GM19099 (cell line): ENCODE results near the gene SCUBE1.

Experiments
- POLR2A ChIP-seq: IDR thresholded peaks from 3 replicates; pipeline ENCODE4 v1.6.1; 2011; ENCODE audit warnings: low read depth; ENCODE audit not compliant: insufficient read length; ENCODE audit errors: extremely low read depth

Gene SCUBE1

DNA sequence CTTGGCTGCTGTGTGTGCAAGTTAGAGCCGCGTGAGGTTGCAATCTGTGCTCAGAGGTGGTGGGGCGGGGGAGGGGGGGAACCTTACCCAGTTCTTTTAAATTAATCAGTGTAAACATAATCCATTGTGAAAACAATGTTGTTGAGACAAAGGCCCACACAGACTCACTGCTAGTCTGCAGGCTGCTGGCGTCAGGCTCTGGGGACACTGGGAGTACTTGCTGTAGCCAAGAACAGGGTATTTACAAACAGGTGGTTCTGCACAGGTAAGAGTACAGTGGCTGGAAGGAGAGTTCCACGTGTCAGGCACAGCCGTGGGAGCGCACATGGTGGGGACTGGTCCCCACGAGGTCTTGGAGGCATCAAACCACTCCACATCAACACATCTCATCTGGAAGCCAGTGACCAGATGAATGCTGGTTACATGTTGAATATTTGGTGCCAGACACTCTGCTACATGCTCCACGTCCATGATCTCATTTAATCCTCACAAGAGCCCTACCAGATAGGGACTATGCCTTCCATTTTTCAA is 27.4 kb downstream of the SCUBE1 start:
- no peak for TF ChIP-seq POLR2A

DNA sequence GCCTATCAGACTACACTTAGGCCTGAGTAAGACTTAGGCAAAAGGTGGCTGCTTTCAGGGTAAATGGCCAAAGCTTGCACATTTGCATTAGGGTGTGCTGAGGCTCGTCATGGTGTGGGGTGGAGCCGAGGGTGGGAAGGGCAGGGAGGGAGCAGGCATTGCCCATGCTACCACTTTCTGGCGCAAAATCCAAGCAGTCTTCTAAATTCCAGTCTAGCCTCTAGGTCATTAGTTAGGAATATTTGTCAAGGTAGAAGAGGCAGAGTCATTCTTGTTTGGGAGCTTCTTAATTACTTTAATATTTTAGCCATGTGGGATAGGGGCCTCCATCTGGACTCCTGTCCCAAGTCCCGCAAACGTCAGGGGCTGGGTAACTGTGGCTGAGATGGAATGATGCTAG is 28.6 kb downstream of the SCUBE1 start:
- no peak for TF ChIP-seq POLR2A

DNA sequence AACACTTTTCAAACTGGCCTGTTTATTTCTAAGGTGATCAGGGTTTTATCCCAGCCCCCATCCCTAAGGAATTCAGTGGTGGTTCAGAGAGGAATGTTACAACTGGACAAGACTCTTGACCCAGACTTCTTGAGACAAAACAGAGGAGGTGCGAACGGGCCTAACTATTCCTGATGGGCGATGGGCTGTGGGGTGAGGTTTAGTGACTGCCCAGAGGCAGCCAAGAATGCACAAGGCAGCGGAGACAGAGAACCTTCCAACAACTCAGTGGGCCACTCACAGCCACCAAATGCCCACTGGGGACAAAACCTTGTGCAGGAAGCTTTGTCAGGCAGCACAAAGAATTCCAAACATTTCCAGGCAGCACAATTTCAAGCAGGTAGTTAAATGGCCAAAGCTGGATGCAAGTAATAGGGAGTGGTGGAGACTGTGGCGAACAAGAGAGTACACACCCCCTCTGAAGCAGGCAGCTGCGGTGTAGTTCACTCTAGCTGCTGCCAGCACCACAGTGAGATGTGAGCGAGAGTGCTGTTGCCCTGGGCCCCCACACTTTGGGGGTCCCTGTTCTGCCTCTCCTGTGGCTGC is 29.2 kb downstream of the SCUBE1 start:
- no peak for TF ChIP-seq POLR2A

DNA sequence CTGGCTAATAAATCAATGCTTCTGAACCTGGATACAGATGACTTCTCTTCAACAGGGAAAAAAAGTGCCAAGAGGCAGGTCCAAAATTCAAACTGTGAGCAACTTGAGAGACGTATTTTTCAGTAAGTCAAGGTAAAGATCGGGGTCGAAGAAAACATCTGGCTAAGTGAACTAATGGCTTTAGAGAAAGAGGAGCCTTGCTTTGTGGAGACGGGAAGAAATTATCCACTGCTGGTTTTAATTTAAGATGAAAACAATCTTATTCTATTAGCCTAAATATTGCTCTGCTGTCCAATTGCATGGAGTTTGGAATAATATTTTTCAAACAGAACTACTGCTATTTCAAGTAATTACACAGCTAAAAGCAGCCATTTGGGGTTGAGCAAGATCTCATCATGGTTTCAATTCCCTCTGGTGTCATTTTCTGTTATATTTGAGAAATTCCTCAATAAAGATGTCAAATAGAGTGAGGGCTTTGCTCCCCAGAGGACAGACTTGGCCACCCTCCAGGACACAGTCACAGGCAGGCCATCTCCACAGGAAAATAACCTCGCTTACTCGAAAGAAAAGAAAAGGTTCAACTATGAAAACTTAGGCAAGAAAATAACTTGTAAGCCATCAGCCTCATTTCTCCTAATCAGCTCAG is 29.8 kb downstream of the SCUBE1 start:
- TF ChIP-seq POLR2A: no peak

DNA sequence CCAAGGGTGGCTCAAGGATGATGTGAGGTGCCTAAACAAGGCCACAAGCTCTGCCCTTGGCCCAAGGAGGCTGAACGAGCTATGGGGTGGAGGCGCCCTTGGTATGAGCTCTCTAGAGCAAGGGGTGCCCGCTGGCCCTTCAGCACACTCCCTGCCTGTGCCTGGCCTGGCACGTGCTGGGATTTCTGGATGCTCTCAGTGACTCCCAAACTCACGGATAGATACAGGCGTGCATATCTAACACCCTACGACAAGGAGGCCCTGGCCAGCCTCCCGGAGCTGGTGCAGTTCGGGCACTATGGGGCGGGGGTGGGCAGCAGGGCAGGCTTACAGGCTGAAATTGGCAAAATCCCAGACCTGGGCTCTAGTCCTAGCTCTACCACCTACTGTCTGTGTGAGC is 30.6 kb downstream of the SCUBE1 start:
- TF ChIP-seq POLR2A: no peak

DNA sequence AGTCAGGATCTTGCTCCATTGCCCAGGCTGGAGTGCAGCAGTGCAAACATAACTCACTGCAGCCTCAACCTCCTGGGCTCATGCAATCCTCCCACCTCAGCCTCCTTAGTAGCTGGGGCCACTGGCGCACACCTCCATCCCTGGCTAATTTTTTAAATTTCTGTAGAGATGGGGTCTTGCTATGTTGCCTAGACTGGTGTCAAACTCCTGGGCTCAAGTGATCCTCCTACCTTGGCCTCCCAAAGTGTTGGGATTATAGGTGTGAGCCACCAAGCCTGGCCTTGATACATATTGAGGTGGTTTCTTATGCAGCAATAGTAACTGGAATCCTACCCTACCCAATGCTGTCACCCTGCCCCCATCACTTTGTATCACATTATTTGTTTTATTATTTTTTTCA is 32.4 kb downstream of the SCUBE1 start:
- no peak for TF ChIP-seq POLR2A

DNA sequence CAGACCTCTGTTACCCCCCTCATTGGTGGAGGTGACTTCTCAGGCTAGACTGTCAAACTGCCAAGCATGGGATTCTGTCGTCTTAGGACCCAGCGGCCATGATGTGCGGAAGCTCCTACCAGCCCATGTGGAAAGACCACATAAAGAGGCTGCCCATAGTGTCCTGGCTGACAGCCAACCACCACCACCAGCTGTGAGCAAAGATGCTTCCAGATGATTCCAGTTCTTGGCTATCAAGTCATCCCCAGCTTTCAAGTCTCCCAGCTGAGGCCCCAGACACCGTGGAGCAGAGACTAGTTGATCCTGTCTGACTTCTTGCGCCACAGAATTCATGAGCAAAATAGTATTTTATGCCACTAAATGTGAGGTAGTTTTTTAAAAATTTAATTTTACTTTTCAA is 32.9 kb downstream of the SCUBE1 start:
- TF ChIP-seq POLR2A: no peak

DNA sequence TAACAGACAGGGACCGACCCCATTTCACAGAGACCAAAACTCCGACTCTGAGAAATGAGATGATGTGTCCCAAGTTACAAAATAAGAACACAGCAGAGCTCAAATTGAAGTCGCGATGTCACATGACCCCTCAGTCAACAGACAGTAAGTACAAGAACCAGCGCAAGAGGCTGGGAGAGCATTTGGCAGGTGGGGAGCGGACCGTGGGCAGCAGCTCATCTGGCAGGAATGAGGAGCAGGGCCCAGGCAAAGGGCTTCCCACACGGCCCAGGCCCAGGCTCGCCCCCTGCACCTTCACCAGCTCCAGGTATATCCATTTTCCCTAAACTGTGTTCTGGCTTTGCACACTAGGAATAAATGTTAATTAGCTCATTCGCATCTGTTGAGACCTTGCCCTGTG is 34.3 kb downstream of the SCUBE1 start:
- no peak for TF ChIP-seq POLR2A

DNA sequence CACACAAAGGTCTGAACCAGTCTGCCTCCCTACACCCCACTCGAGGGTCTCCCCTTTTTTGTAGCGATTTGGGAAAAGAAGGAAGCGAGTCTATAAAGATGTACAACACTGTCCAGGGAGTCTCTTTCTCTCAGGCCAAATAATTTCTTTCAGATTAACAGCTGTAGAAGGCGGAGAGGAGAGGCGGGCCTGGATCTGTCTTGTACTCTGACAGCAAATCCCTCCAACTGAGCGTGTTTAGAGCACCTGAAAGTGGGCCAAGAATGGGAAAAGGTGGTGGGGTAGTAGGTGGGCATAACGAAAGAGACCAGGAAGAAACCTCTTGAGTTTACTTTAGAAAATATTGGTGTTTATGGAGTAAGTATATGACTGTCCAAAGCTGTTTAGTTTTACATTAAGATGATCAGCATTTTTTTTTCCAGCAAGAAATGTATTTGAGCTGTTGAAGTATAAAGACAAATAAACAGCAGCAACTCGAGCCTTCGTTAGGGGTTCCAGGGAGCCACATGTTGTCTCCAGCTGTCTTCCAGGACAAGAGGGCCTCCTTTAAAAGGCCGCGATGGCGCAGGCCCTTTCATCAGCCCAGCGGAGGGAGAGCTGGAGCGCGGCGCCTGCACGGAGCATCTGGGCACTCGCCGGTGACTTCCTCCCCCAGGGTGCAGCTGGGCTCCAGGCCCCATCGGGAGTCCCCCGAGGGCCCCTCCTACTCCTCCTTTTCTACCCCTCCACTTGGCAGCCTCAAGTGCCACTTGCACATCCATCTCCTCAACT is 34.9 kb downstream of the SCUBE1 start:
- no peak for TF ChIP-seq POLR2A

DNA sequence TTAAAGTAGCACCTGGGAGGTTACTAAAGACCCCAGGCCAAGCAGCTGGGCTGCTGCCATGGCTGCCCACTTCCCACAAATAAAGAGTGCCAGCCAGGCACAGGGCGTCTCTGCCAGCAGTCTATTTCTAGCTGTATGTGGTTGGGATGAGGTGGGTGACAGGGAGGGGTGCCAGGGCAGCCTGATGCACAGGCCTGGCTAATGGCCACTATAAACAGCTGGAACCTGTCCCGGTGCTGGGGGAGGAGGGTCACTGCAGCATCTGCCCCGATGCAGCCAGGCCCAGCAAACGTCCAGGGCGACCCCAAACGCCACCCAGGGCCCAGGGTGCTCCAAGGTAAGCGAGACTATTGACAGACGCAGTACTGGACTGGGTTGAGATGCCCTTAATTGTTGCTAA is 37.4 kb downstream of the SCUBE1 start:
- no peak for TF ChIP-seq POLR2A

DNA sequence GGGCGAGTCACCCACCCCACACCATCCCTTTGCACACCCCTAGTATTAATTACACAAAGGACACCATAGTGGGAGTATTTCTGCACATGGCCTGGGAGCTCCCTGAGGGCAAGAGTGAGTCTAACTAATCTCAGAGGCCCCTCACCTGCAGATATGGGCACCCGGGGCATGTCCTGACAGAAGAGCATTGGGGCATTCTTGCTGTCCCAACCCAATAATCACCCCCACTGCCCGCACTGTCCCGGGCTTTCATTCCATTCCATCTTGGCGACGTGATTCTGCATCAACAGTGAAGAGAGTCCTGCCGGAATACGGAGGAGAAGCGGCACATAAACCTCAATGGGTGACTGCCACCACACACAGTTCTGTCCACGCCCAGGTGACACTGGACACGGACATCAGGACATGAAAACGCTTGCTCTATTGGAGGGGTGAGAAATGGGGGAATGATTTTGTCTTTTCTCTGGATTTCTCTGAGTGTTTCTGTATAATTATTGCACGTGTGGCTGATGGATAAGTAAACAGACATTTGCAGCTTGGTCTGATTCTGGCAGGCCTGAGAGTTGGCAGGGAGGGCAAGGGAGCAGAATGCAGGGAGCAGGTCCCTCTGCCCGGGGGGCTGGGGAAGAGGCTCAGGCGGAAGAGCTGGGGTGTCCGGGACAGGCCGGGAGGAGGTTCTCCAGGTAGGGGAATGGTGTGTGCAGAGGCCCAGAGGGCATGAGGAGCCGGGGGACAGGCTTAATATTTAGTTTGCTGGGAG is 38.2 kb downstream of the SCUBE1 start:
- no peak for TF ChIP-seq POLR2A

DNA sequence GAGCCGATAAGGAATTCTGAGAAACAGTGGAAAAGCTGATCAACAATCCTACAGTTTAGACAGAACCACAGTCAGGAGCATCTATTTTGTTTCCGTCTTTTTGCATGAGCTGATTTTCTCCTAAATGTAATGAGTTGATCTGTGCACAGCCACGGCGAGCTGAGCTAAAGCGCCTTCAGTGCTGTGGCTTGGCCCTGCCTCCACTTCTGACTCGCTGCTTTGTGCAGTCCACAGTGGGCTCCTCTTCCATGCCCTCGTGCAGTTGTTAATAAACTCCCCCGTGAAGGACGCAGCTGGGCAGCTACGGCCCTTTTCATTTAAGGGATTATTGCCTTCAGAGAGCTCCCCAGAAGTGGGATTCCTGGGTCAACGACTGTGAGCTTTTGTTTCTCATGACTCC is 39.4 kb downstream of the SCUBE1 start:
- TF ChIP-seq POLR2A: no peak

DNA sequence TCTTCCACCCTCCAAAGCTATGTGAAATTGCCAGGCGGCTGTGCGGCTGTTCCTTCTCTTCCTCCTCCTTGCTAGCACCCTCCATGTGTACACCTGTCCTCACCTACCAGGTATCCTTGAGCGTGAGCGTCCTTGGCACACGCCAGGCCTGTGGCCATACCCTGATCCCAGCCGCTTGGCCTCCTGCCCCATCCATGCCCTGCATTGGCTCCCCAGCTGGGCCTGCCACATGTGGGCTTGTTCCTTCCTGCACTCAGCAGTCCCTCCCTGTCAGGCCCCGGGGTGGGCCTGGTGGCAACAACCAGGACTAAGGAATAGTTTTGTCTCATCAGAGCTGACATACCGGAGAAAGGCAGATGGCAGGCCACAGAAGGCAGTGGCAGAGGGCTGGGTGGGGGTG is 40.0 kb downstream of the SCUBE1 start:
- TF ChIP-seq POLR2A: no peak

DNA sequence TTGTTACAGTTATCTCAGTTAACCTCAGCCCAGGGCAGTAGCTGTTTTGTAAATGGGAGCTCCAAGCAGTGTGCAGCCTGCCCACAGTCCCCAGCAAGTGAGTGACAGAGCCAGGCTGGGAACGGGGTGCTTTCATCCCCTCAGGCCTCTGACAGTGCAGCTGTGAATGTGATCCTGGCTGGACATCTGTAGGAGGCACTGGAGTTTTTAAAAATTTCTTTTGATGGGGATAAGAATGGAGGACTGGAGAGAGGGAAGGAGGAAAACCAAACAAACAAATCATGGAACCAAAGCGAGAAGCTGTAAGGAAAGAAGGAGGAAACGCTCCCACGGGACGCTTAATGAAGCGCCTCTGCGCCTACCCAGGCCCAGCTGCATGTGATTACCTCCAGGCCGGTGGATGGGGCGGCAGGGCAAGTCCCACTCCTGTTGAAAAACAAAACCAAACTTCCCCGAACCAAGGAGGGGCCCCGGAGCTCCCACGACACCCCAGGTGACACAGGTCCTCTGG is 40.6 kb downstream of the SCUBE1 start:
- no peak for TF ChIP-seq POLR2A

DNA sequence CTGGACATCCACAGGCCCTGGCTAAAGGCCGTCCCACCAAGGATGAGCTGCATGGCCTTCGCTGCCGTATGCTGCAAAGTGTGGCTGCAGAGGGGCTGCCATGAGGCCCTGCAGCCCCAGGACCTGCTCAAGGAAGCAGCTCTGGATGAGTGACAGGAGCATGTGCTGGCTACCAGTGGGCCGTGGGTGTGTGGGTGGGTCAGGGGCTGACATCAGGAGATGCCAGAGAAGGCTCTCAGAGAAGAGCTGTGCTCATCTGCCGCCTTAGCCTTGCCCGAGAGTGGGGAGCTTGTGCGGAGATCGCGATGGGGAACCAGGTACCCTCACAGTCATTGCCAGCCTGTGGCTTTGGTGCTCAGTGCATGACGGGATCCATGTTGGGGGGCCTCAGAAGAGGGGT is 41.3 kb downstream of the SCUBE1 start:
- no peak for TF ChIP-seq POLR2A
